ENCODE results near the gene AAGAB.
A peak's percentile ranks its signal among the peaks of the same experiment; 100 is the strongest.

Gene AAGAB

GRCh38 chr15:67174864-67175573 is 79.4 kb downstream of the AAGAB start:
- DNase-seq: peak in 1 of 58 donors; percentile 35

- DNase-seq: no peak
Observed at GRCh38 chr15:67174446-67174845, 80.0 kb downstream of the AAGAB start.

GRCh38 chr15:67173786-67174185 is 80.7 kb downstream of the AAGAB start:
- DNase-seq: no peak

- DNase-seq: no peak
Observed at GRCh38 chr15:67173005-67173404, 81.5 kb downstream of the AAGAB start.

GRCh38 chr15:67172172-67172571 is 82.3 kb downstream of the AAGAB start:
- no peak for DNase-seq

GRCh38 chr15:67171471-67171870 is 83.0 kb downstream of the AAGAB start:
- DNase-seq: no peak

- DNase-seq: no peak
Observed at GRCh38 chr15:67170143-67170925, 84.1 kb downstream of the AAGAB start.

- DNase-seq: no peak
Observed at GRCh38 chr15:67168694-67169093, 85.8 kb downstream of the AAGAB start.

GRCh38 chr15:67167091-67167490 is 87.4 kb downstream of the AAGAB start:
- DNase-seq: no peak

GRCh38 chr15:67166280-67167009 is 88.0 kb downstream of the AAGAB start:
- no peak for DNase-seq

GRCh38 chr15:67165254-67166253 is 88.9 kb downstream of the AAGAB start:
- DNase-seq: peak in 15 of 58 donors; percentile 9 to 58 (median 32)

- no peak for DNase-seq
Observed at GRCh38 chr15:67164811-67165253, 89.6 kb downstream of the AAGAB start.

GRCh38 chr15:67164401-67164791 is 90.1 kb downstream of the AAGAB start:
- DNase-seq: no peak

GRCh38 chr15:67163180-67163579 is 91.3 kb downstream of the AAGAB start:
- no peak for DNase-seq

- DNase-seq: no peak
Observed at GRCh38 chr15:67161881-67162280, 92.6 kb downstream of the AAGAB start.

GRCh38 chr15:67161412-67161811 is 93.0 kb downstream of the AAGAB start:
- DNase-seq: no peak

- no peak for DNase-seq
Observed at GRCh38 chr15:67158367-67158766, 96.1 kb downstream of the AAGAB start.

GRCh38 chr15:67157521-67158252 is 96.8 kb downstream of the AAGAB start:
- DNase-seq: no peak

- DNase-seq: no peak
Observed at GRCh38 chr15:67156834-67157233, 97.6 kb downstream of the AAGAB start.

GRCh38 chr15:67156426-67156825 is 98.0 kb downstream of the AAGAB start:
- no peak for DNase-seq

Measured in anterior cingulate cortex (tissue), 58 donors.